HepG2 (cell line): ENCODE measurements around the gene MRFAP1.

Experiments
- CEBPB ChIP-seq: IDR thresholded peaks from 2 replicates; pipeline ENCODE4 v1.6.1; 2011; ENCODE audit warnings: low read depth, low read length, improper control_type of control experiment, borderline replicate concordance
- NR1H2 ChIP-seq: sonication (generic); formaldehyde crosslinking; IDR thresholded peaks from 2 replicates; pipeline ENCODE4 v1.8.1; 2022; ENCODE audit warnings: low read depth, missing genetic modification reagents, borderline replicate concordance
- ZFP37 ChIP-seq: sonication (generic); formaldehyde crosslinking; IDR thresholded peaks from 2 replicates; pipeline ENCODE4 v1.4.0; 2020; ENCODE audit warnings: missing genetic modification reagents, borderline replicate concordance
- ZNF776 ChIP-seq: sonication (generic); formaldehyde crosslinking; IDR thresholded peaks from 2 replicates; pipeline ENCODE4 v1.4.0; 2020; ENCODE audit warnings: mild to moderate bottlenecking, missing genetic modification reagents
- TF ChIP-seq, protein P1 (sequence below): sonication (generic); formaldehyde crosslinking; IDR thresholded peaks from 2 replicates; pipeline ENCODE4 v1.4.0; 2020; ENCODE audit warnings: missing genetic modification reagents, borderline replicate concordance
- TF ChIP-seq, protein P2 (sequence below): sonication (generic); formaldehyde crosslinking; IDR thresholded peaks from 2 replicates; pipeline ENCODE4 v1.5.0; 2020; ENCODE audit warnings: mild to moderate bottlenecking, missing genetic modification reagents, moderate library complexity
- TF ChIP-seq, protein P3 (sequence below): sonication (generic); formaldehyde crosslinking; IDR thresholded peaks from 2 replicates; pipeline ENCODE4 v1.8.0; 2022; ENCODE audit warnings: missing genetic modification reagents, low read depth, mild to moderate bottlenecking, borderline replicate concordance
- TF ChIP-seq, protein P4 (sequence below): sonication (generic); formaldehyde crosslinking; IDR thresholded peaks from 2 replicates; pipeline ENCODE4 v1.5.0; 2020; ENCODE audit warnings: missing genetic modification reagents, mild to moderate bottlenecking, borderline replicate concordance
- TF ChIP-seq, protein P5 (sequence below): sonication (generic); formaldehyde crosslinking; IDR thresholded peaks from 2 replicates; pipeline ENCODE4 v1.4.0; 2020; ENCODE audit warnings: missing genetic modification reagents

DNA sequence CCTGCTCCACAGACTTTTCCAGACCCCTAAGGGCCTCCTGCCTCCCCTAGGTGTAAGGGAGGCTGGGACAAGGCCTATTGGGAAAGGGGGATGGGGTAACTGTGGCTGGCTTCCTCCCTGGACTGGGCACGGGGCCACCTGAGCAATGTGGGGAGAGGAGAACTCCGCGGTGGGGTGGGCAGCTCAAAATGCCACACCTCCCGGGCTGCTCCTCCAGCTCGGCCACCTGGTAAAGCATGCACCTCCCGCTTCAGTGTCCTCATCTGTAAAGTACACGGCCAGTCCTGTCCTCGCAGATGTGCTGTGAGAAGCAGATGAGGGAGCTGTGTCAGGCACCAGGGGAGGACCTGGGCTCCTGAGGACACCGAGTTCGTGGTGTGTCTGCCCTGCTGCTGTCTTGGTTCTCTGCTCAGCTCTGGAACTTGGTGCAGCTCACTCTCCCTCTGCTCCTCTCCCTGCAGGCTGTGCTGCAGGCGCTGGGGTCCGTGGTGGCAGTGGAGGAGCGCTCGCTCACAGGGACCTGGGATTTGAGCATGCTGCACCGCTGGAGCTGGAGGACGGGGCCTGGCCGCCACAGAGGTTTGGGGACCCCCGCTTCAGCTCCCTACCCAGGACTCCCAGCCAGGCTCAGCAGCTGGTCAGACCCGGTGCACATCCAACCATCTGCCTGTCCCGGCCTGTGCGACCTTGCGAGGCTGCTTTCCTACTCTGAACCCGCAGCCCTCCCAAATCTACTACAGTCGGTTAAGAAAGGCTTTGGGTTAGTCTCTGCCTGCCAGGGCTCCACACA is 20.8 kb upstream of the MRFAP1 start:
- TF ChIP-seq NR1H2 (CRISPR knock-in tag) (no peak), CEBPB (no peak), ZFP37 (CRISPR knock-in tag) (no peak), ZNF776 (CRISPR knock-in tag) (no peak)
- TF ChIP-seq, protein P1, sequence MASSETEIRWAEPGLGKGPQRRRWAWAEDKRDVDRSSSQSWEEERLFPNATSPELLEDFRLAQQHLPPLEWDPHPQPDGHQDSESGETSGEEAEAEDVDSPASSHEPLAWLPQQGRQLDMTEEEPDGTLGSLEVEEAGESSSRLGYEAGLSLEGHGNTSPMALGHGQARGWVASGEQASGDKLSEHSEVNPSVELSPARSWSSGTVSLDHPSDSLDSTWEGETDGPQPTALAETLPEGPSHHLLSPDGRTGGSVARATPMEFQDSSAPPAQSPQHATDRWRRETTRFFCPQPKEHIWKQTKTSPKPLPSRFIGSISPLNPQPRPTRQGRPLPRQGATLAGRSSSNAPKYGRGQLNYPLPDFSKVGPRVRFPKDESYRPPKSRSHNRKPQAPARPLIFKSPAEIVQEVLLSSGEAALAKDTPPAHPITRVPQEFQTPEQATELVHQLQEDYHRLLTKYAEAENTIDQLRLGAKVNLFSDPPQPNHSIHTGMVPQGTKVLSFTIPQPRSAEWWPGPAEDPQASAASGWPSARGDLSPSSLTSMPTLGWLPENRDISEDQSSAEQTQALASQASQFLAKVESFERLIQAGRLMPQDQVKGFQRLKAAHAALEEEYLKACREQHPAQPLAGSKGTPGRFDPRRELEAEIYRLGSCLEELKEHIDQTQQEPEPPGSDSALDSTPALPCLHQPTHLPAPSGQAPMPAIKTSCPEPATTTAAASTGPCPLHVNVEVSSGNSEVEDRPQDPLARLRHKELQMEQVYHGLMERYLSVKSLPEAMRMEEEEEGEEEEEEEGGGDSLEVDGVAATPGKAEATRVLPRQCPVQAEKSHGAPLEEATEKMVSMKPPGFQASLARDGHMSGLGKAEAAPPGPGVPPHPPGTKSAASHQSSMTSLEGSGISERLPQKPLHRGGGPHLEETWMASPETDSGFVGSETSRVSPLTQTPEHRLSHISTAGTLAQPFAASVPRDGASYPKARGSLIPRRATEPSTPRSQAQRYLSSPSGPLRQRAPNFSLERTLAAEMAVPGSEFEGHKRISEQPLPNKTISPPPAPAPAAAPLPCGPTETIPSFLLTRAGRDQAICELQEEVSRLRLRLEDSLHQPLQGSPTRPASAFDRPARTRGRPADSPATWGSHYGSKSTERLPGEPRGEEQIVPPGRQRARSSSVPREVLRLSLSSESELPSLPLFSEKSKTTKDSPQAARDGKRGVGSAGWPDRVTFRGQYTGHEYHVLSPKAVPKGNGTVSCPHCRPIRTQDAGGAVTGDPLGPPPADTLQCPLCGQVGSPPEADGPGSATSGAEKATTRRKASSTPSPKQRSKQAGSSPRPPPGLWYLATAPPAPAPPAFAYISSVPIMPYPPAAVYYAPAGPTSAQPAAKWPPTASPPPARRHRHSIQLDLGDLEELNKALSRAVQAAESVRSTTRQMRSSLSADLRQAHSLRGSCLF (CRISPR knock-in tag), result no peak
- TF ChIP-seq, protein P2, sequence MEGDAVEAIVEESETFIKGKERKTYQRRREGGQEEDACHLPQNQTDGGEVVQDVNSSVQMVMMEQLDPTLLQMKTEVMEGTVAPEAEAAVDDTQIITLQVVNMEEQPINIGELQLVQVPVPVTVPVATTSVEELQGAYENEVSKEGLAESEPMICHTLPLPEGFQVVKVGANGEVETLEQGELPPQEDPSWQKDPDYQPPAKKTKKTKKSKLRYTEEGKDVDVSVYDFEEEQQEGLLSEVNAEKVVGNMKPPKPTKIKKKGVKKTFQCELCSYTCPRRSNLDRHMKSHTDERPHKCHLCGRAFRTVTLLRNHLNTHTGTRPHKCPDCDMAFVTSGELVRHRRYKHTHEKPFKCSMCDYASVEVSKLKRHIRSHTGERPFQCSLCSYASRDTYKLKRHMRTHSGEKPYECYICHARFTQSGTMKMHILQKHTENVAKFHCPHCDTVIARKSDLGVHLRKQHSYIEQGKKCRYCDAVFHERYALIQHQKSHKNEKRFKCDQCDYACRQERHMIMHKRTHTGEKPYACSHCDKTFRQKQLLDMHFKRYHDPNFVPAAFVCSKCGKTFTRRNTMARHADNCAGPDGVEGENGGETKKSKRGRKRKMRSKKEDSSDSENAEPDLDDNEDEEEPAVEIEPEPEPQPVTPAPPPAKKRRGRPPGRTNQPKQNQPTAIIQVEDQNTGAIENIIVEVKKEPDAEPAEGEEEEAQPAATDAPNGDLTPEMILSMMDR (CRISPR knock-in tag), result no peak
- TF ChIP-seq, protein P3, sequence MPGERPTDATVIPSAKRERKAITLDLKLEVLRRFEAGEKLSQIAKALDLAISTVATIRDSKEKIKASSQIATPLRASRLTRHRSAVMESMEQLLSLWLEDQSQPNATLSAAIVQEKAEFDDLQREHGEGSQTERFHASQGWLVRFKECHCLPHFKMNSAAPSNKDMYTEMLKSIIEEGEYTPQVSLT (CRISPR knock-in tag), result no peak
- TF ChIP-seq, protein P4, sequence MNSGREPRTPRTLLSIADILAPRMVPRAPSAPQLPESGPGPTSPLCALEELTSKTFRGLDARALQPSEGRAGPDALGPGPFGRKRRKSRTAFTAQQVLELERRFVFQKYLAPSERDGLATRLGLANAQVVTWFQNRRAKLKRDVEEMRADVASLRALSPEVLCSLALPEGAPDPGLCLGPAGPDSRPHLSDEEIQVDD (CRISPR knock-in tag), result no peak
- TF ChIP-seq, protein P5, sequence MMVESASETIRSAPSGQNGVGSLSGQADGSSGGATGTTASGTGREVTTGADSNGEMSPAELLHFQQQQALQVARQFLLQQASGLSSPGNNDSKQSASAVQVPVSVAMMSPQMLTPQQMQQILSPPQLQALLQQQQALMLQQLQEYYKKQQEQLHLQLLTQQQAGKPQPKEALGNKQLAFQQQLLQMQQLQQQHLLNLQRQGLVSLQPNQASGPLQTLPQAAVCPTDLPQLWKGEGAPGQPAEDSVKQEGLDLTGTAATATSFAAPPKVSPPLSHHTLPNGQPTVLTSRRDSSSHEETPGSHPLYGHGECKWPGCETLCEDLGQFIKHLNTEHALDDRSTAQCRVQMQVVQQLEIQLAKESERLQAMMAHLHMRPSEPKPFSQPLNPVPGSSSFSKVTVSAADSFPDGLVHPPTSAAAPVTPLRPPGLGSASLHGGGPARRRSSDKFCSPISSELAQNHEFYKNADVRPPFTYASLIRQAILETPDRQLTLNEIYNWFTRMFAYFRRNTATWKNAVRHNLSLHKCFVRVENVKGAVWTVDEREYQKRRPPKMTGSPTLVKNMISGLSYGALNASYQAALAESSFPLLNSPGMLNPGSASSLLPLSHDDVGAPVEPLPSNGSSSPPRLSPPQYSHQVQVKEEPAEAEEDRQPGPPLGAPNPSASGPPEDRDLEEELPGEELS, result no peak
